GM21619 (cell line): ENCODE data around the gene HS6ST2.

Source experiments
- ATAC-seq: cut with Tn5 transposase; IDR thresholded peaks from one replicate; pipeline ENCODE4 v1.9.1; 2021; ENCODE audit not compliant: unreplicated experiment

Gene HS6ST2

GRCh38 chrX:132748268-132748667 lies 210.2 kb downstream of the HS6ST2 start:
- ATAC-seq, result no peak

- ATAC-seq, result no peak
These were observed 212.8 kb downstream of the HS6ST2 start for GRCh38 chrX:132745593-132745992.

- ATAC-seq, result no peak
These were observed 214.0 kb downstream of the HS6ST2 start for GRCh38 chrX:132744470-132744869.

- ATAC-seq, result no peak
These were observed 215.3 kb downstream of the HS6ST2 start for GRCh38 chrX:132743086-132743485.

- ATAC-seq, result no peak
These were observed 216.2 kb downstream of the HS6ST2 start for GRCh38 chrX:132742246-132742645.

GRCh38 chrX:132741689-132742088 lies 216.7 kb downstream of the HS6ST2 start:
- ATAC-seq, result no peak

- no peak for ATAC-seq
These were observed 217.9 kb downstream of the HS6ST2 start for GRCh38 chrX:132740316-132741123.

GRCh38 chrX:132738951-132739350 lies 219.5 kb downstream of the HS6ST2 start:
- no peak for ATAC-seq

GRCh38 chrX:132737743-132738142 lies 220.7 kb downstream of the HS6ST2 start:
- ATAC-seq, result no peak

GRCh38 chrX:132732236-132732635 lies 226.2 kb downstream of the HS6ST2 start:
- ATAC-seq, result no peak

- ATAC-seq, result no peak
These were observed 227.7 kb downstream of the HS6ST2 start for GRCh38 chrX:132730726-132731125.

- ATAC-seq, result no peak
These were observed 228.2 kb downstream of the HS6ST2 start for GRCh38 chrX:132730266-132730665.

- no peak for ATAC-seq
These were observed 230.1 kb downstream of the HS6ST2 start for GRCh38 chrX:132728296-132728695.

GRCh38 chrX:132718431-132718958 lies 239.9 kb downstream of the HS6ST2 start:
- ATAC-seq, result no peak

- no peak for ATAC-seq
These were observed 242.4 kb downstream of the HS6ST2 start for GRCh38 chrX:132716006-132716405.

GRCh38 chrX:132714913-132715312 lies 243.5 kb downstream of the HS6ST2 start:
- no peak for ATAC-seq

- ATAC-seq, result no peak
These were observed 246.1 kb downstream of the HS6ST2 start for GRCh38 chrX:132712350-132712749.

- ATAC-seq, result no peak
These were observed 247.7 kb downstream of the HS6ST2 start for GRCh38 chrX:132710656-132711155.

- ATAC-seq, result no peak
These were observed 249.9 kb downstream of the HS6ST2 start for GRCh38 chrX:132708529-132708928.

GRCh38 chrX:132704769-132705168 lies 253.7 kb downstream of the HS6ST2 start:
- ATAC-seq, result no peak

- no peak for ATAC-seq
These were observed 264.0 kb downstream of the HS6ST2 start for GRCh38 chrX:132694382-132694781.

- ATAC-seq, result no peak
These were observed 265.9 kb downstream of the HS6ST2 start for GRCh38 chrX:132692526-132692925.

- no peak for ATAC-seq
These were observed 266.4 kb downstream of the HS6ST2 start for GRCh38 chrX:132692066-132692465.
